ENCODE results near the gene BTN2A1. TPM values are rescaled to one million over a fixed set of nuclear protein-coding genes. Genes with fewer than 3 reads are reported as not detected.

The BTN2A1 gene
- total and polyA plus RNA-seq, 7 experiments from 2014 or later: 9.7 to 54.6 (median 29.7) TPM

DNA sequence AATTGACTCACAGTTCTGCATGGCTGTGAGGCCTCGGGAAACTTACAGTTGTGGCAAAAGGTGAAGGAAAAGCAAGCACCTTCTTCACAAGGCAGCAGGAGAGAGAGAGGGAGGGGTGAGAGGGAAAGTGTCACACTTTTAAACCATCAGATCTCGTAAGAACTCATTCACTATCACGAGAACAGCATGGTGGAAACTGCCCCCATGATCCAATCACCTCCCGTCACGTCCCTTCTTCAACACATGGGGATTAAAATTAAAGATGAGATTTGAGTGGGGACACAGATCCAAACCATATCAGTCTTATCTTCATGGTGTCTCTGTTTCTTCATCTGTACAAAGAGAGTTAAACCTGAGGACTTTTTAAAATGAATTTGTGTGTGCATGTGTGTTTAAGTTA, 28.6 kb downstream of the BTN2A1 start:
- peaks cover 0 to 1% (median 0%) of the 10 kb centered on the region in 7 donors for H3K4me1 Mint-ChIP-seq
- no peaks in the 10 kb centered on the region for H3K27me3 ChIP-seq (ENCODE audit: control insufficient read depth in 2 of 2, insufficient read depth in 2 of 2, low read length in 2 of 2)
- no peak overlapping the region for H3K4me3 ChIP-seq (ENCODE audit: low read length)
- H3K4me3 Mint-ChIP-seq: no peak overlapping the region
- no peaks in the 10 kb centered on the region for H3K36me3 ChIP-seq (ENCODE audit: control insufficient read depth in 2 of 3, insufficient read depth in 3 of 3, low read length in 3 of 3)
- H3K9me3 ChIP-seq (ENCODE audit: control insufficient read depth in 2 of 3, low read length in 3 of 3): peaks cover 0 to 10% (median 0%) of the 10 kb centered on the region in 3 experiments
- no peaks in the 10 kb centered on the region for H3K4me1 ChIP-seq (ENCODE audit: control insufficient read depth in 2 of 2, insufficient read depth in 2 of 2, low read length in 2 of 2)
- intact Hi-C loops (cut with micrococcal nuclease): no loop called here
- peaks cover 0 to 26% (median 10%) of the 10 kb centered on the region in 11 donors for H3K9me3 Mint-ChIP-seq
- no peak for DNase-seq
- peaks cover 5 to 21% (median 8%) of the 10 kb centered on the region in 5 donors for H3K36me3 Mint-ChIP-seq
- ChIA-PET POLR2A (interaction anchor here (0.7 kb wide), 1 partner anchor 178 kb away, joined by 3 read pairs; no protein-coding TSS in a partner anchor), CTCF (interaction anchor here (0.6 kb wide), 1 partner anchor 17 kb away, joined by 3 read pairs; no protein-coding TSS in a partner anchor)
- peaks cover 0 to 8% (median 0%) of the 10 kb centered on the region in 5 donors for H3K27me3 Mint-ChIP-seq
- H3K27ac Mint-ChIP-seq: no peak overlapping the region
- no peak overlapping the region for H3K27ac ChIP-seq (ENCODE audit: low read depth, low read length)
- no peak for ATAC-seq

GRCh38 chr6:26487466-26487865, 29.7 kb downstream of the BTN2A1 start:
- Mint-ChIP-seq H3K4me3 (no peak overlapping the region), H3K27me3 (peaks cover 0 to 8% (median 0%) of the 10 kb centered on the region in 5 donors), H3K27ac (no peak overlapping the region), H3K9me3 (peaks cover 0 to 26% (median 10%) of the 10 kb centered on the region in 11 donors), H3K36me3 (peaks cover 5 to 21% (median 8%) of the 10 kb centered on the region in 5 donors), H3K4me1 (peaks cover 0 to 4% (median 0%) of the 10 kb centered on the region in 7 donors)
- ChIA-PET POLR2A (no interaction called here), CTCF (no interaction called here)
- ATAC-seq (no peak), DNase-seq (no peak)
- Histone ChIP-seq H3K27me3 (ENCODE audit: control insufficient read depth in 2 of 2, insufficient read depth in 2 of 2, low read length in 2 of 2) (no peaks in the 10 kb centered on the region), H3K4me1 (ENCODE audit: control insufficient read depth in 2 of 2, insufficient read depth in 2 of 2, low read length in 2 of 2) (no peaks in the 10 kb centered on the region), H3K36me3 (ENCODE audit: control insufficient read depth in 2 of 3, insufficient read depth in 3 of 3, low read length in 3 of 3) (no peaks in the 10 kb centered on the region), H3K9me3 (ENCODE audit: control insufficient read depth in 2 of 3, low read length in 3 of 3) (peaks cover 0 to 10% (median 0%) of the 10 kb centered on the region in 3 experiments), H3K4me3 (ENCODE audit: low read length) (no peak overlapping the region), H3K27ac (ENCODE audit: low read depth, low read length) (no peak overlapping the region)
- intact Hi-C loops (cut with micrococcal nuclease): no loop called here

- CTCF ChIA-PET: interaction anchor here (0.5 kb wide), 1 partner anchor 78 kb away, joined by 3 read pairs; no protein-coding TSS in a partner anchor
- intact Hi-C loops (cut with micrococcal nuclease): no loop called here
- H3K4me1 Mint-ChIP-seq: peaks cover 0 to 19% (median 4%) of the 10 kb centered on the region in 7 donors
- Histone ChIP-seq H3K4me1 (ENCODE audit: control insufficient read depth in 2 of 2, insufficient read depth in 2 of 2, low read length in 2 of 2) (no peaks in the 10 kb centered on the region), H3K4me3 (ENCODE audit: low read length) (no peak overlapping the region), H3K27ac (ENCODE audit: low read depth, low read length) (no peak overlapping the region), H3K27me3 (ENCODE audit: control insufficient read depth in 2 of 2, insufficient read depth in 2 of 2, low read length in 2 of 2) (no peaks in the 10 kb centered on the region), H3K9me3 (ENCODE audit: control insufficient read depth in 2 of 3, low read length in 3 of 3) (peaks cover 0 to 10% (median 0%) of the 10 kb centered on the region in 3 experiments), H3K36me3 (ENCODE audit: control insufficient read depth in 2 of 3, insufficient read depth in 3 of 3, low read length in 3 of 3) (no peaks in the 10 kb centered on the region)
- ATAC-seq (no peak), DNase-seq (no peak)
- no peak overlapping the region for H3K4me3 Mint-ChIP-seq
- no peak overlapping the region for H3K27ac Mint-ChIP-seq
- H3K27me3 Mint-ChIP-seq: peaks cover 0 to 8% (median 0%) of the 10 kb centered on the region in 5 donors
- POLR2A ChIA-PET: interaction anchor here (0.6 to 2.4 kb wide), 4 partner anchors 15 to 362 kb away, joined by 3 to 7 read pairs (median 6); no protein-coding TSS in a partner anchor
- H3K9me3 Mint-ChIP-seq: peaks cover 0 to 26% (median 10%) of the 10 kb centered on the region in 11 donors
- peaks cover 5 to 21% (median 8%) of the 10 kb centered on the region in 5 donors for H3K36me3 Mint-ChIP-seq
These were observed 32.5 kb downstream of the BTN2A1 start for GRCh38 chr6:26489996-26490964.

DNA sequence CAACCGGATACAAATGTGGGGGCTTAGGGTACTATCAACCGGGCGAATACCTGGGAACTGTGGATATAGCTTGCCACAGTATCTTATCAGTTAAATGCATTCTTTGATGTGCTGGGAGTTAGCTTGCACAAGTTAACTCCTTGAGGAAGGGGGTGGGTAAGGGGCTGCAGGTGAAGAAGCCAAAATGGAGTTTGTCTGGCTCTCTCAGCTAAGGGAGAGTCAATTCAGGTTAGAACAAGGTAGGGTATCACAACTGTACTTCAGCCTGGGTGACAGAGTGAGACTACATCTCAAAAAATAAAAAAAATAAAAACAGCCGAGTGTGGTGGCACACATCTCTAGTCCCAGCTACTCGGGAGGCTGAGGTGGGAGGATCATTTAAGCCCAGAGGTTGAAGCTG, 33.8 kb downstream of the BTN2A1 start:
- Histone ChIP-seq H3K27ac (ENCODE audit: low read depth, low read length) (no peak overlapping the region), H3K4me1 (ENCODE audit: control insufficient read depth in 2 of 2, insufficient read depth in 2 of 2, low read length in 2 of 2) (no peaks in the 10 kb centered on the region), H3K27me3 (ENCODE audit: control insufficient read depth in 2 of 2, insufficient read depth in 2 of 2, low read length in 2 of 2) (no peaks in the 10 kb centered on the region), H3K4me3 (ENCODE audit: low read length) (no peak overlapping the region), H3K9me3 (ENCODE audit: control insufficient read depth in 2 of 3, low read length in 3 of 3) (peaks cover 0 to 10% (median 0%) of the 10 kb centered on the region in 3 experiments), H3K36me3 (ENCODE audit: control insufficient read depth in 2 of 3, insufficient read depth in 3 of 3, low read length in 3 of 3) (no peaks in the 10 kb centered on the region)
- intact Hi-C loops (cut with micrococcal nuclease): no loop called here
- Mint-ChIP-seq H3K4me3 (no peak overlapping the region), H3K9me3 (peaks cover 0 to 19% (median 8%) of the 10 kb centered on the region in 11 donors), H3K4me1 (peaks cover 0 to 19% (median 4%) of the 10 kb centered on the region in 7 donors), H3K27me3 (peaks cover 0 to 9% (median 0%) of the 10 kb centered on the region in 5 donors), H3K36me3 (peaks cover 5 to 15% (median 8%) of the 10 kb centered on the region in 5 donors), H3K27ac (no peak overlapping the region)
- ATAC-seq (no peak), DNase-seq (no peak)
- ChIA-PET CTCF (no interaction called here), POLR2A (interaction anchor here (1.3 to 2.4 kb wide), 2 partner anchors 18 to 61 kb away, joined by 3 to 7 read pairs; no protein-coding TSS in a partner anchor)

DNA sequence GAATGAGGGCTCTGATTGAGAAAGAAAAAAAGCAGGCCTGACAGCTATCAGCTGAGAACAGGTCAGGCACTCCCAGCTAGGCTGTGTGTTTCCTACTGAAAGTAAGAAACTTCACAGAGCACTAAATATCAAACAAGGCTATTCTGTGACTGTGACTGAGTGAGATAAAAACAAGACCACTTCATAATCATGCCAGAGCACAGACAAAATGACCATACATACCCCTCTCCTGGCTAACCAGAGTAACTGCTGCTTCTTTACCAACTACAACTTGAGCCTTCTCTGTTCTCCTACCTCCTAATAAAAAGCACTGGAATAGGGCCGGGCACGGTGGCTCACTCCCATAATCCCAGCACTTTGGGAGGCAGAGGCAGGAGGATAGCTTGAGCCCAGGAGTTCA, 35.5 kb downstream of the BTN2A1 start:
- Mint-ChIP-seq H3K9me3 (peaks cover 0 to 6% (median 0%) of the 10 kb centered on the region in 11 donors), H3K4me3 (no peak overlapping the region), H3K4me1 (peaks cover 0 to 19% (median 4%) of the 10 kb centered on the region in 7 donors), H3K36me3 (peaks cover 0 to 4% (median 3%) of the 10 kb centered on the region in 5 donors), H3K27ac (no peak overlapping the region), H3K27me3 (peaks cover 0 to 5% (median 0%) of the 10 kb centered on the region in 5 donors)
- DNase-seq: peak in 3 of 9 donors; percentile 10 to 23 (median 22)
- ATAC-seq: peak; percentile 58
- Histone ChIP-seq H3K36me3 (ENCODE audit: control insufficient read depth in 2 of 3, insufficient read depth in 3 of 3, low read length in 3 of 3) (no peaks in the 10 kb centered on the region), H3K4me1 (ENCODE audit: control insufficient read depth in 2 of 2, insufficient read depth in 2 of 2, low read length in 2 of 2) (no peaks in the 10 kb centered on the region), H3K4me3 (ENCODE audit: low read length) (no peak overlapping the region), H3K27me3 (ENCODE audit: control insufficient read depth in 2 of 2, insufficient read depth in 2 of 2, low read length in 2 of 2) (no peaks in the 10 kb centered on the region), H3K27ac (ENCODE audit: low read depth, low read length) (no peak overlapping the region), H3K9me3 (ENCODE audit: control insufficient read depth in 2 of 3, low read length in 3 of 3) (no peaks in the 10 kb centered on the region)
- ChIA-PET POLR2A (no interaction called here), CTCF (interaction anchor here (1.2 kb wide), 1 partner anchor 171 kb away, joined by 3 read pairs; no protein-coding TSS in a partner anchor)
- intact Hi-C loops (cut with micrococcal nuclease): loop anchor here (1.0 kb wide), 1 partner anchor 152 kb away; no protein-coding TSS in a partner anchor

GRCh38 chr6:26494117-26494516, 36.4 kb downstream of the BTN2A1 start:
- CTCF ChIA-PET: no interaction called here
- Mint-ChIP-seq H3K9me3 (peaks cover 0 to 2% (median 0%) of the 10 kb centered on the region in 11 donors), H3K4me1 (peaks cover 0 to 19% (median 4%) of the 10 kb centered on the region in 7 donors), H3K27ac (peak overlapping the region in 2 of 9 donors; percentile 44 to 52), H3K27me3 (peaks cover 0 to 4% (median 0%) of the 10 kb centered on the region in 5 donors), H3K36me3 (peaks cover 0 to 4% (median under 1%) of the 10 kb centered on the region in 5 donors), H3K4me3 (peak overlapping the region in 1 of 10 donors; percentile 58)
- POLR2A ChIA-PET: interaction anchor here (1.4 kb wide), 1 partner anchor 10 kb away, joined by 3 read pairs; no protein-coding TSS in a partner anchor
- H3K9me3 ChIP-seq (ENCODE audit: control insufficient read depth in 2 of 3, low read length in 3 of 3): no peaks in the 10 kb centered on the region
- intact Hi-C loops (cut with micrococcal nuclease): no loop called here
- no peaks in the 10 kb centered on the region for H3K4me1 ChIP-seq (ENCODE audit: control insufficient read depth in 2 of 2, insufficient read depth in 2 of 2, low read length in 2 of 2)
- no peaks in the 10 kb centered on the region for H3K27me3 ChIP-seq (ENCODE audit: control insufficient read depth in 2 of 2, insufficient read depth in 2 of 2, low read length in 2 of 2)
- no peak overlapping the region for H3K4me3 ChIP-seq (ENCODE audit: low read length)
- no peak for DNase-seq
- H3K27ac ChIP-seq (ENCODE audit: low read depth, low read length): no peak overlapping the region
- ATAC-seq: no peak
- H3K36me3 ChIP-seq (ENCODE audit: control insufficient read depth in 2 of 3, insufficient read depth in 3 of 3, low read length in 3 of 3): no peaks in the 10 kb centered on the region

All from naive thymus-derived CD4-positive, alpha-beta T cell (primary cell).